ENCODE measurements around the gene NOXO1. TPM values are rescaled to one million over a fixed set of nuclear protein-coding genes. Genes with fewer than 3 reads are reported as not detected.
A peak's percentile ranks its signal among the peaks of the same experiment; 100 is the strongest.
"Not testable (repeated sequence)": the region's sequence is repeated elsewhere in the genome, so short reads cannot be mapped to it uniquely, and the experiment has no call there.

NOXO1 gene
- total and polyA plus RNA-seq, 12 donors: 0.28 to 3.3 (median 0.53) TPM; not detected in 7

DNA sequence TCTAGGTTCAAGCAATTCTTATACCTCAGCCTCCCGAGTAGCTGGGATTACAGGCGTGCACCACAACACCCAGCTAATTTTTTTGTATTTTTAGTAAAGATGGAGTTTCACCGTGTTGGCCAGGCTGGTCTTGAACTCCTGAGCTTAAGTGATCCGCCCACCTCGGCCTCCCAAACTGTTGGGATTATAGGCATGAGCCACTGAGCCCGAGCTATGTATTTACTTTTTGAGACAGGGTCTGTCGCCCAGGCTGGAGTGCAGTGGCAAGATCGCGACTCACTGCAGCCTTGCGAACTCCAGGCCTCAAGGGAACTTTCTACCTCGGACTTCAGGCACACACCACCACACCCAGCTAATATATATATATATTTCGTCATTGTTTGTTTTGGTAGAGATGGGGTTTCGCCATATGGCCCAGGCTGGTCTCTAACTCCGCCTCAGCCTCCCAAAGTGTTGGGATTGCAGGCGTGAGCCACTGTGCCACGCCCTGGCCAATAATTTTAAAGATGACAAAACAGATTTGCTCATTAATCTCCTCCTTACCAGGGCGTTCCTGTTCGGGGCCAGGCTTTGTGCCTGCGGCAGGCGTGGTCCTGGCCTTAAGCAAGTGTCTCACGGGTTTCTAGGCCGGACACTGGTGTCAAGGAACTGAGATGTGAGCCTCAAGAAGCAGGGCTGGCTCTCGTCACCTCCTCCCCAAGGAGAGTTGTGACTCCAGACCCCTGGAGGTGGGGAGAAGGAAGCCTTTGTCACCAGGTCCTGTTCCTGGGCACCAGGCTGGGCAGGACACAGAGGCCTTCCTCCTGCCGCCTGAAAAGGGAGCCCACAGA lies 34.1 kb upstream of the NOXO1 start:
- intact Hi-C loops (cut with DNase I): no loop called here
- 77 to 87% (median 78%) methylated on average over 23 to 24 of the region's 24 CpGs for WGBS, 4 donors
- Histone ChIP-seq H3K27ac (no peak overlapping the region), H3K4me1 (replicated peaks in 1 of 2) (peaks cover 2 to 4% of the 10 kb centered on the region in 2 donors), H3K4me3 (no peak overlapping the region), H3K9me3 (replicated peaks in 1 of 3) (no peaks in the 10 kb centered on the region), H3K27me3 (peaks cover 15% of the 10 kb centered on the region), H3K36me3 (replicated peaks in 1 of 2) (no peaks in the 10 kb centered on the region)
- DNase-seq: no peak
- no peak for TF ChIP-seq POLR2A (IDR thresholded peaks at IDR 0.05)
- TF ChIP-seq, protein P1, sequence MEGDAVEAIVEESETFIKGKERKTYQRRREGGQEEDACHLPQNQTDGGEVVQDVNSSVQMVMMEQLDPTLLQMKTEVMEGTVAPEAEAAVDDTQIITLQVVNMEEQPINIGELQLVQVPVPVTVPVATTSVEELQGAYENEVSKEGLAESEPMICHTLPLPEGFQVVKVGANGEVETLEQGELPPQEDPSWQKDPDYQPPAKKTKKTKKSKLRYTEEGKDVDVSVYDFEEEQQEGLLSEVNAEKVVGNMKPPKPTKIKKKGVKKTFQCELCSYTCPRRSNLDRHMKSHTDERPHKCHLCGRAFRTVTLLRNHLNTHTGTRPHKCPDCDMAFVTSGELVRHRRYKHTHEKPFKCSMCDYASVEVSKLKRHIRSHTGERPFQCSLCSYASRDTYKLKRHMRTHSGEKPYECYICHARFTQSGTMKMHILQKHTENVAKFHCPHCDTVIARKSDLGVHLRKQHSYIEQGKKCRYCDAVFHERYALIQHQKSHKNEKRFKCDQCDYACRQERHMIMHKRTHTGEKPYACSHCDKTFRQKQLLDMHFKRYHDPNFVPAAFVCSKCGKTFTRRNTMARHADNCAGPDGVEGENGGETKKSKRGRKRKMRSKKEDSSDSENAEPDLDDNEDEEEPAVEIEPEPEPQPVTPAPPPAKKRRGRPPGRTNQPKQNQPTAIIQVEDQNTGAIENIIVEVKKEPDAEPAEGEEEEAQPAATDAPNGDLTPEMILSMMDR (IDR thresholded peaks at IDR 0.05): no peak

DNA sequence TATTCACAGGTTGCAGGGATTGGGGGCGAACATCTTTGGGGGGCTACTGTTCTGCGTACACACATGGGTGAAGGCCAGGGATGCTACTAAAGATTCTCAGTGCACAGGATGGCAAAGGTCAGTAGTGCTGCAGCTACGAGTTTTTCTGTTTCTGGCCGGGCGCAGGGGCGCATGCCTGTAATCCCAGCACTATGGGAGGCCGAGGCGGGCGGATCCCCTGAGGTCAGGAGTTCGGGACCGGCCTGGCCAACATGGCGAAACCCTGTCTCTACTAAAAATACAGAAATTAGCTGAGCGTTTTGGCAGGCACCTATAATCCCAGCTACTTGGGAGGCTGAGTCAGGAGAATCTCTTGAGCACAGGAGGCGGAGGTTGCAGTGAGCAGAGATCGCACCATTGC lies 32.3 kb upstream of the NOXO1 start:
- no peak overlapping the region for H3K27ac ChIP-seq
- H3K27me3 ChIP-seq: no peaks in the 10 kb centered on the region
- no peak overlapping the region for H3K4me3 ChIP-seq
- peaks cover 12 to 13% of the 10 kb centered on the region in 2 donors for H3K4me1 ChIP-seq (replicated peaks in 1 of 2)
- WGBS, 4 donors: 81 to 90% (median 88%) methylated on average over 12 to 15 of the region's 15 CpGs
- DNase-seq: no peak
- no peaks in the 10 kb centered on the region for H3K9me3 ChIP-seq (replicated peaks in 1 of 3)
- TF ChIP-seq POLR2A (IDR thresholded peaks at IDR 0.05): no peak
- TF ChIP-seq, protein P1 (IDR thresholded peaks at IDR 0.05): no peak
- H3K36me3 ChIP-seq (replicated peaks in 1 of 2): no peaks in the 10 kb centered on the region
- intact Hi-C loops (cut with DNase I): no loop called here

DNA sequence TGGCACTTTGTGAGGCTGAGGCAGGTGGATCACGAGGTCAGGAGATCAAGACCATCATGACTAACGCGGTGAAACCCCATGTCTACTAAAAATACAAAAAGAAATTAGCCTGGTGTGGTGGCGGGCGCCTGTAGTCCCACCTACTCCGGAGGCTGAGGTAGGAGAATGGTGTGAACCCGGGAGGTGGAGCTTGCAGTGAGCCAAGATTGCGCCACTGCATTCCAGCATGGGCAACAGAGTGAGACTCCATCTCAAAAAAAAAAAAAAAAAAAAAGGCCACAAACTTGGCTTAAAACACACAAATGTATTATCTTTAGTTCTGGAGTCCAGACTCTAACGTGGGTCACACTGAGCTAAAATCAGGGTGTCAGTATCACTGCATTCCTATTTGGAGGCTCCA lies 30.5 kb upstream of the NOXO1 start:
- H3K36me3 ChIP-seq (replicated peaks in 1 of 2); intact Hi-C loops (cut with DNase I): not testable (repeated sequence)
- WGBS, 4 donors: 77 to 93% (median 86%) methylated on average over 9 of the region's 9 CpGs

DNA sequence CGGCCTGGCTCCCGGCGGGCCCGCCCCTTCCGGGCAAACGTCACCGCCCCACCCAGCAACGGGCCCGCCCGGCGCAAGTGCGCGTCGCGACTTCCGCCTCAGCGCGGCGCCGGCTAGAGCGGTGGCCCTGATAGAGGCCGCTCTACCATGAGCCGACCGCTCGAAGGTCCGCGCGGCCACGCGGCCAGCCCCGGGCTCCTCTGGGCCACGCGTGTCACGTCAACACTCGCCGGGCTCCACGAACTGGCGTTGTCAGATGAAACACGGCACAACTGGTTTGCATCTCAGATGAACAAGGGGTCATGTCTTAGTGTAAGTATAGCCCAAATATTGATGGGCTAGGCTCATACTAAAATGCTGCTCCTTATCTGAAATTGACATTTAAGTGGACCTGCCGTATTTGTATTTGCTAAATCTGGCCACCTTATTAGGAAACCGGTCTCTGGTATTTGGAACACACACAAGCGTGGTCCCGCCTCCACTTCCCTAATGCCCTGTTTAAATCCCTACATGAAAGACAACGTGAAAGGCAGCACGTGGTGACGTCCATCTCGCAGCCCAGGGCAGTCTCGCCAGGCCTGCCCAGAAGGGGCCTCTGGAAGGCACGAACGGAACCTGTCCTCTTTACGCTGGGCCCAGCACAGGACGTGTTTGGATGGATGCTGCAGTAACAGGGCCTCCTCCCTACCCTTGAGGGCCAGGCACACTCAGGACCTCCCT lies 28.7 kb upstream of the NOXO1 start, which contains the start of gene ZNF598:
TSS of gene ZNF598 (minus strand) at position 31 of the 720 bp plus-strand sequence.
- 3 to 14% (median 5%) methylated on average over 7 to 52 of the region's 52 CpGs for WGBS, 4 donors
- Histone ChIP-seq H3K27ac (peak within 1 kb of the TSS; percentile 62 to 87 (median 84)), H3K4me3 (peak within 1 kb of the TSS; percentile 42 to 94 (median 84)), H3K27me3 (no peaks in the 10 kb centered on the region), H3K4me1 (replicated peaks in 1 of 2) (peaks cover 24 to 34% of the 10 kb centered on the region in 2 donors), H3K36me3 (replicated peaks in 1 of 2) (no peaks in the 10 kb centered on the region), H3K9me3 (replicated peaks in 1 of 3) (no peaks in the 10 kb centered on the region)
- TF ChIP-seq, protein P1 (IDR thresholded peaks at IDR 0.05): peak in 1 of 6 experiments; percentile 5
- peak; percentile 78 to 87 for TF ChIP-seq POLR2A (IDR thresholded peaks at IDR 0.05)
- intact Hi-C loops (cut with DNase I): loop anchor here in 1 of 2 donors (5.0 kb wide), 1 partner anchor 142 kb away; no protein-coding TSS in a partner anchor
- DNase-seq: peak; percentile 75 to 85 (median 79)

More for the DNA sequence above, 30.5 kb upstream of the NOXO1 start:
- not testable (repeated sequence) for H3K27ac ChIP-seq; H3K4me3 ChIP-seq; H3K9me3 ChIP-seq (replicated peaks in 1 of 3); H3K27me3 ChIP-seq; DNase-seq
- H3K4me1 ChIP-seq (replicated peaks in 1 of 2): peaks cover 24 to 27% of the 10 kb centered on the region in 2 donors

All from adrenal gland (tissue), 12 donors.